LHCN-M2 (cell line): ENCODE data around the gene GPR176. TPM values are rescaled to one million over a fixed set of nuclear protein-coding genes. Genes with fewer than 3 reads are reported as not detected.
A peak's percentile ranks its signal among the peaks of the same experiment; 100 is the strongest.
"Not testable (repeated sequence)": the region's sequence is repeated elsewhere in the genome, so short reads cannot be mapped to it uniquely, and the experiment has no call there.

Experiments used
- DNase-seq: peaks from one replicate; pipeline ENCODE4 v3.0.0-alpha.2; 2012; ENCODE audit warnings: low read depth
- total RNA-seq: library from RNA; depleted of rRNA; stranded (reverse); fragments of >200 nt; gene quantifications from 2 replicates; pipeline ENCODE4 v1.2.3, GENCODE V29; 2014

The GPR176 gene
- total RNA-seq, 1 experiment from 2014 or later, result 53.3 TPM

DNA sequence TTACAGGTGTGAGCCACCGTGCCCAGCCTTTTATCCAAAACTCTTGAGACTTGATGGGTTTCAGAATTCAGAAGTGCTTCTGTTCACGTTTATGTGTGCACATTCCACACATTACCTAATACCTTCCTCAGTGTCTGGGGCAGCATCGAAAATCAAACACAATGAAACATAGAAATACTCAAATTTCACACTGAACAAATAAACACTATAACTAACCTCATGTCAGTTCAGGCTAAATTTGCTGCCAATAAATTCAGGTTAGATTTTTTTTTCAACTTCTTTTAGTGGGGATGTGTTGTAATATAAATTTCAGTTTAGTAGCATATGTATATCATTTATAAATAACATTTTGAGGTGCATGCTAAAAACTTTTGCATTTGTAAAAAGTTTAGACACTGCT lies 16.6 kb upstream of the GPR176 start:
- DNase-seq, result no peak

DNA sequence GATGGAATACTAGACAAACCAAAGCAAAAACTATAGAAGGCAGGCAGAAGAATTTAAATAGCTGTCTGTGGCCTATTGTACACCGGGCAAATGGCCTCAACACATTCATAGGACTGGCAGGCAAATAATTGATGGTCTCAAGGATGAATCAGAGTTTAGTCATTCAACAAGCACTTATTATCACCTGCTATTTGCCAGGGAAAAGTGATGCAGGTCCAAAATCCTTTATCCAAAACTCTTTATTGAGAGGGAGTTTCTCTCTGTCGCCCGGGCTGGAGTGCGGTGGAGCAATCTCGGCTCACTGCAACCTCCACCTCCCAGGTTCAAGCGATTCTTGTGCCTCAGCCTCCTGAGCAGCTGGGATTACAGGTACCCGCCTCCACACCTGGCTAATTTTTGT lies 16.1 kb upstream of the GPR176 start:
- peak; percentile 69 for DNase-seq

DNA sequence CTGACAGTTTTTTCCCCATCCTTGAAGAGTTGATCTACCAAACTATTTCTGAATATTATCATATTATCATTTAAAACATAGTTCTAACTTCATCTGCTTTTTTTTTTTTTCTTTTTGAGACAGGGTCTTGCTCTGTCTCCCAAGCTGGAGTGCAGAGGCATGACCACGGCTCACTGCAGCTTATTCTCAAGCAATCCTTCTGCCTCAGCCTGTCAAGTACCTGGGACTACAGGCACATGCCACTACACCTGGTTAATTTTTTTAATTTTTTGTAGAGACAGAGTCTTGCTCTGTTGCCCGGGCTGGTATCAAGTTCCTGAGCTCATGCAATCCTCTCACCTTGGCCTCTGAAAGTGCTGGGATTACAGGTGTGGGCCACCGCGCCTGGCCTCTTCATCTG lies 15.2 kb upstream of the GPR176 start:
- DNase-seq, result no peak

DNA sequence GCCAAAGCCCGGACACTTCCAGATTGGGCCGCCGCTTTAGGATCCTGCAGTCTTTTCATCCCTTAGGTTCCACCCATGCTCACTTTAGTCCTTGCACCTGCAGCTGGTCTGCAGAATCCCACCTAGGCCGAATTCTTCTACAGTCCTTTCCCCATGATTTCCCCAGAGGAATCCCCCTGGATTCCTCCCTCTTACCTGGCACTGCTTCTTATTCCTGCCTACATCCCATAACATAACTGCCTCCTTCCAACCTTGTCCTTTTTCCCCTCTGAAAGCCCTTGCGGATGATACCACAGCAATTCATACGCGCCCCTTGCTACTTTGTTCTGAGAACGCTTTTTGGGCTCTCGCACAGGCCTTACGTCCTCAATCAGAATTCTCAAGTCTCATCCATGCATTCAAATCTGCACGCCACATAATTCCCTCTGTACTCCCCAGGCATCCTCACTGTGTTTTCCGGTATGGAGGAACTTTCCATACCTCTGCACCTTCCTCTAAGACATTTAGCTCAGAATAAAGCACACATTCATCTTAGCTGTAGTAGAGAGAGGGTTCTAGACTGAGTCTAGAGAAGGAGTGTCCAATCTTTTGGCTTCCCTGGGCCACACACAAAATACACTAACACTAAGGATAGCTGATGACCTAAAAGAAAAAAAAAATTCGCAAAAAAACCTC lies 14.5 kb upstream of the GPR176 start:
- DNase-seq, result no peak

DNA sequence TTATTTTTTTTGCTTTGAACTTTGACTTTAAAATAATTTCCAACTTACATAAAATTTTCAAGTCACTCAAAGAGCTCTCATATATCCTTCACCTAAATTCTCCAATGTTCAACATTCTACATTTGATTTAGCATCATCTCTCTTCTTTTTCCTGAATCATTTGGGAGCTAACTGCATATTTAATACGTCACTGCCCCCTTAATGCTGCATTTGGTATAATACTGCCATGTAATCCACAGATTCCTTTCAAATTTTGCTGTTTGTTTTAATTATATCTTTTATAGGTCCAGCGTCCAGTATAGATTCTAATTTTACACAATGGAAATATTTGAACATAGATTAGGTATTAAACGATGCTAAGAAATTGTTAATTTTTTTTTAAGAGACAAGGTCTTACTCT lies 11.5 kb upstream of the GPR176 start:
- DNase-seq, result peak; percentile 26

DNA sequence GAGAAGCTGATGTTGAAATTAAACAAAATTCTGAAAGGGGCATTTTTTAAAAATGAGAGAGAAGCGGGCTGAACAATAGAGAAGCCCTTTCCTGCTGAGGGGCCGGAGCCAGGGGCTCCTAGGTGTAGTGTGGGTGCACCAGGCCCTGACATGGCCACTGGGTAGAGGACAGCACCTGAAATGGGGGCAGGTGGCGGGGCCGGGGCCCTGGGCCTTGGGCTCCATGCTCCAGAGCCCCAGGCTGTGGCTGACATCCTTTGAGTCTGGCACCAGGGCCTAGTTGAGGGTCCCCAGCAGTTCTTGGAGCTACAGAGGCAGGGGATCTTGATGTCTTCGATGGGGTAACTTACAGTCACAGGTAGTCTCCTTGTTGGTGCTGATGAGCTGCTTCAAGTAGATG lies 6.5 kb upstream of the GPR176 start:
- DNase-seq, result no peak

DNA sequence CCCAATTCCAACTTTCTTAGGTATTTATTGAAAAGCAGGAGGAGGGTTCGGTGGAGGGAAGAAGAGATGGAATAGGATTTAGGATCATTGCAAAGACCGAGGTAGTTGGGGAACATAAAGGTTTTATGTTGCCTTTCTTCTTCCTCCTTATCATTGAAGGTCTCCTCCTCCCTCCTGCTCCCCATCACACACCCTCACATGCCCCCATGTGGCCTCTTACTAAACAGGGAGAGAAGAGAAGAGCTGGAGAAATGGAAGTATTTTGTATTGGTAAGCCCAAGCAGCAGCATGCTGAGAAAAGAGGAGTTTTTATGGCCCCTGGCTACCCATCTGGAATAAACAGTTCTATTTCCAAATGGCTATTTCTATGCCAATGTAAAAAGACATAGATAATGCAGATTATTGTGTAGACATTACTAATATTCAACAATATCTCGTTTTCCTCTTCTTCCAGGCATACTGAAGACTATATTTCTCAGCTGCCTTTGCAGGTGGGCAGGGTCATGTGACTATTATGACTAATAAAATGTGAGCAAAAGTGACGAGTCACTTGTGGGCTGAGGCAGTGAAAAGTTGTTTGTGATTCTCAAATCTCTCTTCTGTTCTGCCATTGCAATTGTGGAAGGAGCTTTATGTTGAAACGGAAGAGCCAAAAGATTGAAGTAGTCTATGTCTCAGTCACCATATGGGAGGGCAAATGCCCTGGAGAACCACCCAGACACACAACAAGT lies 5.2 kb upstream of the GPR176 start:
- peak; percentile 49 for DNase-seq

DNA sequence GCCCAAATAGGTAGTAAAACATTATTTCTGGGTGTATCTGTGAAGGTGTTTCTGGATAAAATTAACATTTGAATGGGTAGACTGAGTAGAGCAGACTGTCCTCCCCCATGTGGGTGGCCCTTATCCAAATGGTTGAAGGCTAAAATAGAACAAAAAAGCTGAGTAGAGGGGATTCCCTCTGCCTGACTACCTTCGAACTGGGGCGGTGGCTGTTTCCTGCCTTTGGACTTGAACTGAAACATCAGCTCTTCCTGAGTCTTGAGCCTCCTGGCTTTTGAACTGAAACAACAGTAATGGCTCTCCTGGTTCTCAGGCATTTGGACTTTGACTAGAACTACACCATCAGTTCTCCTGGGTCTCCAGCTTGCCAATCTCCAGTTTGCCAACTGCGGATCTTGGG lies 4.4 kb upstream of the GPR176 start:
- DNase-seq, result no peak

DNA sequence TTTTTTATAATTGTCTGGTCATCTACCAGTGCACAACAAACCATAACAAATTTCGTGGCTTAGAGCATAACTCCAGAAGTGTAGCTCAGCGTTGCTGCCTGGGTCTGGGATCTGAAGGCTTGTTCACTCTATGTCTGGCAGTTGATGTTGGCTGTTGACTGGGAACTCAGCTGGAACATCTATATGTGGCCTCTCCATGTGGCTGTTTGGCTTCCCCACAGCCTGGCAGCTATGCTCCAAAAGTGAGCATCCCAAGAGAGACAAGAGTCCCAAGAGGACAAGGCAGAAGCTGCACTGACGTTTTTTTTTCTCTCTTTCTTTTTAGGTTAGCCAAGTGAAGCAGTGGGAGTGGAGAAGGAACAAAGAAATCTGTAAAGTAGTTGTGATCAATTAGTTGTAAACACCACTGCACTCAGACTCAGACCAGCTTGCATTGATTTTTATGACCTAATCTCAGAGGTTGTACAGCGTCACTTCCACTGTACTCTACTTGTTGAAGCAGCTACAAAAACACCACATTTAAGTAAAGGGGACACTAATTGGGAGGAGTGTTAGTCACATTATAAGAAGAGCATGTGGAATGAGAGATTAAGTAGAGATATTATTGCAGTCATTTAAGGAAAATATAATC lies 2.5 kb upstream of the GPR176 start:
- no peak for DNase-seq

DNA sequence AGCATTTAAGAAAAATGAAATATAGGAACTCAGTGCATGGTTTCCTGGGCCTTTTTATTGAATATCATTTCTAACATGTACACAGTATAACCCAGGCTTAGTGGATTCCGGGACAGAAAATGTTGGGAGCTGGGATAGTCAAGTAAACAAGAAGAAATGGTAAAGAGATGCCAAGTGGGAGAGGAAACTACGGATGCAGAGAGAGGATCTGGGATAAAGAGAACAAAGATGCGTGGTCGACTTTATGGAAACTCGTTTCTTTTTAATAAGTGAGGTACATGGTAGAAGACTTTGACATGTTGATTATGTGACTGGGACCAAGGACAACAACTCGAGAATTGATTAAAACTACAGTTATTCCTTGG lies 1.2 kb upstream of the GPR176 start:
- no peak for DNase-seq

DNA sequence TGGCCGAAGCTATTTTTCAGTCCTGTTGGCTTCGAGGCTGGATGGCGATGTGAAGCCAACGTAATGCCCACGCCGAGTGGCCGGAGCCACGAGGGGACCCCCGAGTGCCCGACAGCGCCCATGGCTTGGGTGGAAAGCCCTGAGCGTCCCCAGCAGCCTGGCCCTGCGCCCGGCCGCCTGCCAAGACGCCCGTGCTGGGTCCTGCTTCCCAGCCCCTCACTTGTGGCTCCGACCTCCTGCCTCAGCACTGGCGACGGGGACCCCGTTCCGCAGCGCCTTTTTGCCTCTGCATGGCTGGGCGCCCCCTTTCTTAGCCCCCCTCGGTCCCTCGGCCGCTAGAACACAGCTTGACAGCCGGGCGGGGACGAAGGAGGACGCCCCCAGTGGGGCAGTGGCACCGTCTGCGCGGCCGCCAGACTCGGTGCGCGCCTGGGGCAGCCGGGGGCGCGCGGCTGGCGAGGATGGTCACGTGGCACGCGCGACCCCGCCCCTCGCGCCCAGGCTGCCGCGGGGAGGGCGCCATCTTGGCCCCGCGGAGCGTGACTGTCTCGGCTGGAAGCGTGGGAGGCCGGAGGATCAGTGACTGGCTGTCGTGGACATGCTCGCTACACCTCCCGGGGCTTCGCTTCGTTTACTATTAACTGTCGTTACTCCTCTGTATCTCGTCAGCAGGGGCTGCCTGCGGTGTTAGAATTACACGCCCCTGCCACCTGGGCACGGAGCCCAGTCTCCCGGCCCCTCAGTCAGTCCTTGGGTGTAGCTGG lies 626 bp upstream of the GPR176 start:
- DNase-seq, result peak; percentile 79

DNA sequence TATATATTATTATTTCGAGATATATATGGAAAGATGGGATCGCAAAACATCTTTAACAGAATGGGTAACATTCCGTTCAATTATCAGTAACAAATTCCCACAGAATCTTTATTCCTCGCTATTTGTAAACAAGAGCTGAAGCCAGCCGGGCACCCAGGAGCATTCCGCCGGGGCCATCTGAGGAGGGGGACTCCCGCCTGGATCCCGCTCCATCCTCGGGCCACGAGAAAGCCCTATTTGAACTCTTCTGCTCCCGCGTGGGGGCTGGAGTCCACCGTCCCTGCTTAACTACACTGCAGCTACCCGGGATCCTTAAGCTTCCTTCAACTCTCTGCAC lies 687 bp downstream of the GPR176 start:
- DNase-seq, result no peak

DNA sequence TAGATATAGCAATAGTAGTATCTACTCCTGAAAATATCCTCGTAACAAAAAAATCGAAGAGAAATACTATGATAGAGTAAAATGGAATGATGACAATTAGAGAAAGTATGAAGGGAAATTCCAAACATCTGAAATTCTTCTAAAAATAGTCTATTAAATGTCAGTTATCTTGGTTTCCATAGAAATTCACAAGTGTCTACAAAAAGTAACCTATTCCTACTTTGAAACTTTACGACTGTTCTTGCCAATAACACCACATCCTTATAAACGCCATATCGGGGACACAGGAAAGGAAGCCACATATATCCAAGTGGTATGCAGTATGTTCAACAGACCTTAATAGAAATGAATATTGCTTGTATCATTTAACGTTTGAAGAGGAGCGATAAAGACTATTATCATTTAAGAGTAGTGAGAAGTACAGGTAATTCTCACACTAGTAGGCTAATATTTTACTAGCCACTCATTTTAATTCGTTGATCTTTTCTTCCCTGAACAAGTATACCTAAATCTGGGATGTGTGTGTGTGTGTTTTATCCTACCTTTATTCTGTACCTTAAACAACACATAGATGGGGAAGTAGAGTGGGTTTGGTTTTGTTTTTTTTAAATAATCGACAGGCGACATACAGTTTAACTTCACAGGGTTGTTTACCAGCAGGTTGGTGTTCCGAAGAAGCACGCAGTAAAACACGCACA lies 1.2 kb downstream of the GPR176 start:
- peak; percentile 79 for DNase-seq

DNA sequence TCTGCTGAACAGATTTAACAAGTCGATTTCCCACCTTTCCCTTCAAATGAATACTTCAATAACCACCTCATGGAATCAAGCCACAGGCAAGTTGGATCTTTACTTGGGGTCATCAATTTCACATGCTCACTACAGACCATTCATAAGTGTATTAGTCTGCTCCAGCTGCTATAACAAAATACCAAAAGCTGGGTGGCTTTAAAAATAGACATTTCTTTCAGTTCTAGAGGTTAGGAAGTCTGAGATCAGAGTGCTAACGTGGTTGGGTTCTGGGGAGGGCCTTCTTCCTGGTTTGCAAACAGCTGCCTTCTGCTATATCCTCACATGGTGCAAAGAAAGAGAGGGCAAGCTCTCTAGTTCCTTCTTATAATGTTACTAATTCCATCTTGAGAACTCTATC lies 5.1 kb downstream of the GPR176 start:
- DNase-seq, result peak; percentile 35

DNA sequence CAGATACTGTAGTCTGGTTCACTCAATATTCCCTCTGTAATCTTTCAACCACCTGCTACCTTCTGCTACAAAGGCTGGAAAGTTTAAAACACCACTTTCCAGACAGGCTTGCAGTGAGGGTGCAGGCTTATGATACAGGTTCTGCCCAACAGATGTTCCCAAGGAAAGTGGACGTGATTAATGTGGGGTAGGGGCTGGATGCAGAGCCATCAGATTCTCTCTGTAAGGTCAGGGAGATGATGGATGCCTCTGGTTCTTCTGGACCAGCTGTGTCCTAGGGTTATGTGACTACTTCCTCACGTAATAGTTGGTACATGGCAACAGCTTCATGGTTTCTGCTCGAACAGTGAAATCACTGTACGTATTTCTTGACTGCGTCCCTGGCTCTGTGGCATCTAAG lies 11.1 kb downstream of the GPR176 start:
- no peak for DNase-seq

DNA sequence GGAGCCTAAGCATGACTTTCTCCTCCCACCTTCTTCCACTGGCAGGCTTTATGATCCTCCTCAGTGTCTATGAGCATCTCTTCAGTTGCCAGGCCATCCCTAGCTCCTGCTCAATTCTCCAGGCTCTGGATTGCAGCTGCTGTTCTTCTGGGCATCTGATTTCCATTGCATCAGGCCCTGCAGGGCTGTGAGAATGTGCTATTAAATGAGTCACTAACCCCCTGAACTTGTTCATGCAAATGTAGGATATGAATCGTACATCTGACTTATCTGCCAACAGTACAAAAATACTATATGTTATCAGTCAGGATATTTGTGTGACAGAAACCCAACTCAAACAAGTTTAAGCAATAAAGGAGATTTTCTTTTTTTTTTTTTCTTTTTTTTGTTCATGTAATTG lies 11.9 kb downstream of the GPR176 start:
- DNase-seq, result peak; percentile 98

DNA sequence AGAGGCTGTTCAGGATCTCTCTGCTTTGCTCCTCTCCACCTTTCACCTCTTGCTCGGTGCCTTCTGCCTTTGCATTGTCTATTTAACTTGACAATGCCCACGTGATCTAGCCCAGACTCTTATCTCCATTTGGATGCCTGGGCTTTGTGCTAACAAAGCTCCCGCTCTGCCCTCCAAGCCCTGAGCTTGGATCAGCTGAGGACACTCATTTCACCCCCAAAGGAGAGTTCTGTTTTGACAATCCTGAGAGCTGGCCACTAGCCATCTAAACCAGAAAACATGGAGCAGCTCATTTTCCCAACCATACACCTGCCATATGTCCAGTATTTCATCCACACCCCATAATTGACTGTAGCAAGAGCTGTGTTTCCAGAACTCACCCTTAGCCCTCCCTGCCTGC lies 12.8 kb downstream of the GPR176 start:
- no peak for DNase-seq

DNA sequence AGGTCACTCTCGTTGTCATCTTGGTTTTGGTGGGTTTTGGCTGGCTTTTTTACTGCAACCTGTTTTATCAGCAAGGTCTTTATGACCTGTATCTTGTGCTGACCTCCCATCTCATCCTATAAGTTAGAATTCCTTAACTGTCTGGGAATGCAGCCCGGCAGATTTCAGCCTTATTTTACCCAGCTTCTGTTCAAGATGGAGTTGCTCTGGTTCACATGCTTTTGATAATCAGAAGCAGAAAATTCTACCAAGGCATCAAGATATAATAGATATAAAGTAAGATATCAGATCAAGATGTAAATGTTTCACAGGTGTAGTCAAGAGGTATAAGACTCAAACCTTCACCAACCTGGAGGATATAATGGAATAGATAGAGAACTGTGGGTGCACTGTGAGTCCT lies 16.0 kb downstream of the GPR176 start:
- DNase-seq, result no peak

DNA sequence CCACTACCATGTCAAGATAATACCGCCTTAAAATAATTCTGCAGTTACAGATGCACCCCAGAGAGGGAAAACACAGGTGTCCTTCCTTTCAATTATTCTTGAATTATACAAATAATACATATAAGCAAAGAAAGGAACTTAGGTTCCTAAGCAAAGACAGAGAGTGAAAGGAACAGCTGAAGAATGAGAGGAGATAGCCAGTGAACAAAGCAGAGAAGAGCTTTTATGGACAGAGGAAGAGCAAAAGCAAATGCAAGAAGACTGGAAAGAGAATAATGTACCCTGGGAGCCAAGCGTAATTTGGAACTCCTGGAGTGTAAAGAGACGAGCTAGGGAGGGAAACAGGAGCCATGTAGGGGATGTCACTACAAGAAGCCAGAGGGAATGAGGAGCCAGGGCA lies 21.7 kb downstream of the GPR176 start:
- peak; percentile 54 for DNase-seq

DNA sequence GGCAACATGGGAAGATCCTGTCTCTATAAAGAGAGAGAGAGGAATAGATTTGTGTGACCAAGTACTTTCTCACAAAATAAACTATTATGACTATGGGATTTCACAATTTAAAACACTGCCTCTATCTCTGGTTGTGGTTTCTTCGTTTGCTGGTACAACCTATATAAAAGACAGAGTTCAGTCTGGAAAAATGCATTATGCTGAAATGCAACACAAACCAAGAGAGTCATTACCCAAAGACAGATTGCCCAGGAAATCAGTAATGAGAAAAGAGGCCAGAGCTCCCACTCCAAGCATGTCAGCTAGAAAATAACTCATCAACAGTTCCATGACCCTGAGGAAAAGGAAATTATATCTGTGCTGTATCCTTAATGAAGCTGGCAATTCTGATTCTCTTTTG lies 23.2 kb downstream of the GPR176 start:
- DNase-seq, result no peak

DNA sequence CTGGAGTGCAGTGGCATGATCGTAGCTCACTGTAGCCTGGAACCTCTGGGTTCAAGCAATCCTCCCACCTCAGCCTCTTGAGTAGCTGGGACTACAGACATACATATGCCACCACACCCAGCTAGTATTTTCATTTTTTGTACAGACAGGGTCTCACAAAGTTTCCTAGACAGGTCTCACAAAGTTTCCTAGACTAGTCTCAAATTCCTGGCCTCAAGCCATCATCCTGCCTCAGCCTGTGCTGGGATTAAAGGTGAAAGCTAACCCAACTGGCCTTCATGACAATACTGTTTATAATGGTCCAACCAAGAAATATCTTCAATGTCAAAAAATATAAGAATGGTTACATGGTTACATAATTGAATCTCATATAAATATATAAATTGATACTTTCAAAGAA lies 24.0 kb downstream of the GPR176 start:
- no peak for DNase-seq

DNA sequence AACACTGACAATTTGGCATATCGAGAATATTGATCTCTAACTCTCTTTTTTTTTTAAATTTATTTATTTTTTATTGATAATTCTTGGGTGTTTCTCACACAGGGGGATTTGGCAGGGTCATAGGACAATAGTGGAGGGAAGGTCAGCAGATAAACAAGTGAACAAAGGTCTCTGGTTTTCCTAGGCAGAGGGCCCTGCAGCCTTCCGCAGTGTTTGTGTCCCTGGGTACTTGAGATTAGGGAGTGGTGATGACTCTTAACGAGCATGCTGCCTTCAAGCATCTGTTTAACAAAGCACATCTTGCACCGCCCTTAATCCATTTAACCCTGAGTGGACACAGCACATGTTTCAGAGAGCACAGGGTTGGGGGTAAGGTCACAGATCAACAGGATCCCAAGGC lies 27.0 kb downstream of the GPR176 start:
- DNase-seq, result not testable (repeated sequence)
